GM18517 (cell line): ENCODE results near the gene NRG2.
A peak's percentile ranks its signal among the peaks of the same experiment; 100 is the strongest.

Experiments
- ATAC-seq: cut with Tn5 transposase; IDR thresholded peaks from one replicate; pipeline ENCODE4 v1.9.1; 2021; ENCODE audit warnings: mild to moderate bottlenecking, moderate library complexity; ENCODE audit not compliant: unreplicated experiment

NRG2 gene

GRCh38 chr5:140013536-140013935 lies 29.6 kb downstream of the NRG2 start:
- ATAC-seq, result no peak

GRCh38 chr5:140012443-140012842 lies 30.7 kb downstream of the NRG2 start:
- no peak for ATAC-seq

- peak; percentile 81 for ATAC-seq
Measured at GRCh38 chr5:140011297-140011802, 31.7 kb downstream of the NRG2 start.

- no peak for ATAC-seq
Measured at GRCh38 chr5:140010798-140011197, 32.3 kb downstream of the NRG2 start.

- no peak for ATAC-seq
Measured at GRCh38 chr5:140007311-140007710, 35.8 kb downstream of the NRG2 start.

GRCh38 chr5:140005145-140005591 lies 37.9 kb downstream of the NRG2 start:
- peak; percentile 93 for ATAC-seq

GRCh38 chr5:140004174-140004573 lies 38.9 kb downstream of the NRG2 start:
- no peak for ATAC-seq

- no peak for ATAC-seq
Measured at GRCh38 chr5:140003519-140003918, 39.6 kb downstream of the NRG2 start.

- no peak for ATAC-seq
Measured at GRCh38 chr5:140000332-140000731, 42.8 kb downstream of the NRG2 start.

GRCh38 chr5:139998837-139999236 lies 44.3 kb downstream of the NRG2 start:
- no peak for ATAC-seq

GRCh38 chr5:139997276-139997675 lies 45.8 kb downstream of the NRG2 start:
- ATAC-seq, result no peak

GRCh38 chr5:139995929-139996328 lies 47.2 kb downstream of the NRG2 start:
- no peak for ATAC-seq

GRCh38 chr5:139994234-139994633 lies 48.9 kb downstream of the NRG2 start:
- ATAC-seq, result no peak

- no peak for ATAC-seq
Measured at GRCh38 chr5:139985733-139986132, 57.4 kb downstream of the NRG2 start.

GRCh38 chr5:139985290-139985689 lies 57.8 kb downstream of the NRG2 start:
- no peak for ATAC-seq

GRCh38 chr5:139984816-139985215 lies 58.3 kb downstream of the NRG2 start:
- no peak for ATAC-seq

GRCh38 chr5:139982975-139983240 lies 60.2 kb downstream of the NRG2 start:
- no peak for ATAC-seq

- ATAC-seq, result no peak
Measured at GRCh38 chr5:139982157-139982974, 60.7 kb downstream of the NRG2 start.

GRCh38 chr5:139980765-139981164 lies 62.3 kb downstream of the NRG2 start:
- no peak for ATAC-seq

- ATAC-seq, result no peak
Measured at GRCh38 chr5:139979943-139980342, 63.2 kb downstream of the NRG2 start.

GRCh38 chr5:139979518-139979917 lies 63.6 kb downstream of the NRG2 start:
- no peak for ATAC-seq

- no peak for ATAC-seq
Measured at GRCh38 chr5:139976703-139977102, 66.4 kb downstream of the NRG2 start.

GRCh38 chr5:139975942-139976341 lies 67.2 kb downstream of the NRG2 start:
- no peak for ATAC-seq
